ENCODE measurements around the gene ASPHD2. TPM values are rescaled to one million over a fixed set of nuclear protein-coding genes. Genes with fewer than 3 reads are reported as not detected.
A peak's percentile ranks its signal among the peaks of the same experiment; 100 is the strongest.
"Not testable (repeated sequence)": the region's sequence is repeated elsewhere in the genome, so short reads cannot be mapped to it uniquely, and the experiment has no call there.

ASPHD2 gene
- polyA plus RNA-seq, 1 experiment: 1.9 TPM

GRCh38 chr22:26404851-26405421 lies 24.1 kb upstream of the ASPHD2 start:
- DNase-seq (ENCODE audit: low read depth, low spot score): no peak
- ChIA-PET POLR2A (no interaction called here), CTCF (interaction anchor here (0.6 to 1.6 kb wide), 2 partner anchors 22 to 56 kb away, joined by 4 to 10 read pairs; no protein-coding TSS in a partner anchor)
- Histone ChIP-seq H3K4me3 (ENCODE audit: low read depth, low read length) (no peak overlapping the region), H3K9me3 (ENCODE audit: control insufficient read depth, insufficient read depth, low read length) (no peaks in the 10 kb centered on the region; the same call in 1 of the 2 replicates), H3K27ac (ENCODE audit: low read depth, low read length) (no peak overlapping the region), H3K27me3 (ENCODE audit: control insufficient read depth, insufficient read depth, low read length) (peaks cover 4% of the 10 kb centered on the region)
- no peak for TF ChIP-seq CTCF (IDR thresholded peaks at IDR 0.05; ENCODE audit: low read depth, low read length)

- H3K4me3 ChIP-seq (ENCODE audit: low read depth, low read length): no peak overlapping the region
- no peak overlapping the region for H3K27ac ChIP-seq (ENCODE audit: low read depth, low read length)
- H3K27me3 ChIP-seq (ENCODE audit: control insufficient read depth, insufficient read depth, low read length): peaks cover 7% of the 10 kb centered on the region
- TF ChIP-seq CTCF (IDR thresholded peaks at IDR 0.05; ENCODE audit: low read depth, low read length): no peak
- ChIA-PET CTCF (interaction anchor here (1.2 to 1.6 kb wide), 2 partner anchors 39 to 55 kb away, joined by 3 to 10 read pairs; no protein-coding TSS in a partner anchor), POLR2A (no interaction called here)
- DNase-seq (ENCODE audit: low read depth, low spot score): peak; percentile 1
- H3K9me3 ChIP-seq (ENCODE audit: control insufficient read depth, insufficient read depth, low read length): no peaks in the 10 kb centered on the region; the same call in 1 of the 2 replicates
These were observed 22.9 kb upstream of the ASPHD2 start for GRCh38 chr22:26406118-26406517.

GRCh38 chr22:26408562-26409220 lies 20.4 kb upstream of the ASPHD2 start:
- H3K27me3 ChIP-seq (ENCODE audit: control insufficient read depth, insufficient read depth, low read length): peaks cover 15% of the 10 kb centered on the region
- DNase-seq (ENCODE audit: low read depth, low spot score); CTCF ChIA-PET; H3K9me3 ChIP-seq (ENCODE audit: control insufficient read depth, insufficient read depth, low read length); H3K4me3 ChIP-seq (ENCODE audit: low read depth, low read length); H3K27ac ChIP-seq (ENCODE audit: low read depth, low read length); POLR2A ChIA-PET: not testable (repeated sequence)

- POLR2A ChIA-PET: no interaction called here
- Histone ChIP-seq H3K9me3 (ENCODE audit: control insufficient read depth, insufficient read depth, low read length) (no peaks in the 10 kb centered on the region; the same call in 1 of the 2 replicates), H3K27ac (ENCODE audit: low read depth, low read length) (no peak overlapping the region), H3K4me3 (ENCODE audit: low read depth, low read length) (no peak overlapping the region), H3K27me3 (ENCODE audit: control insufficient read depth, insufficient read depth, low read length) (peaks cover 15% of the 10 kb centered on the region)
- DNase-seq (ENCODE audit: low read depth, low spot score): no peak
- no peak for TF ChIP-seq CTCF (IDR thresholded peaks at IDR 0.05; ENCODE audit: low read depth, low read length)
- CTCF ChIA-PET: interaction anchor here (1.2 to 1.3 kb wide), 2 partner anchors 42 to 256 kb away, joined by 3 read pairs; no protein-coding TSS in a partner anchor
These were observed 19.2 kb upstream of the ASPHD2 start for GRCh38 chr22:26409719-26410335.

- no peak for DNase-seq (ENCODE audit: low read depth, low spot score)
- CTCF ChIA-PET: interaction anchor here (0.6 to 1.3 kb wide), 5 partner anchors 13 to 255 kb away, joined by 3 to 4 read pairs (median 3); no protein-coding TSS in a partner anchor
- H3K27ac ChIP-seq (ENCODE audit: low read depth, low read length): no peak overlapping the region
- POLR2A ChIA-PET: no interaction called here
- no peak for TF ChIP-seq CTCF (IDR thresholded peaks at IDR 0.05; ENCODE audit: low read depth, low read length)
- peaks cover 16% of the 10 kb centered on the region for H3K27me3 ChIP-seq (ENCODE audit: control insufficient read depth, insufficient read depth, low read length)
- no peaks in the 10 kb centered on the region; the same call in 1 of the 2 replicates for H3K9me3 ChIP-seq (ENCODE audit: control insufficient read depth, insufficient read depth, low read length)
- no peak overlapping the region for H3K4me3 ChIP-seq (ENCODE audit: low read depth, low read length)
These were observed 18.7 kb upstream of the ASPHD2 start for GRCh38 chr22:26410386-26410785.
